ENCODE results near the gene EXOC4.
"Not testable (repeated sequence)": the region's sequence is repeated elsewhere in the genome, so short reads cannot be mapped to it uniquely, and the experiment has no call there.

EXOC4 gene

GRCh38 chr7:133853706-133854276 lies 600.9 kb downstream of the EXOC4 start:
- peak; percentile 25 for DNase-seq

DNA sequence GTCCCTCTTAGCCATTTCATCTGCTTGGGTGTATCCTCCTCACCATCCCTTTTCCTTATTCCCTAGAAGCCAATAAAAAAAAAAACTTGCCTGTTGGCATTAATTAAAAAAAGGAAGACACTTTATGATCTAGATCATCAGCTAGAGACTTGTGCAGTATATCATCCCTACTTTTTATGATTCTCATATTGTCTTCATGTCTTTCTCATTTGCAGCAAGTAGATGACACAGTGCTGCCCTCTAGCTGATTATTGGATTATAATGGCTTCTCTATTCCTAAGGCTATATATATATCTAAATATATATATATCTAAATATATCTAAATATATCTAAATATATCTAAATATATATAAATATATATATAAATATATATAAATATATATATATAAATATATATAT lies 601.9 kb downstream of the EXOC4 start:
- no peak for DNase-seq

DNA sequence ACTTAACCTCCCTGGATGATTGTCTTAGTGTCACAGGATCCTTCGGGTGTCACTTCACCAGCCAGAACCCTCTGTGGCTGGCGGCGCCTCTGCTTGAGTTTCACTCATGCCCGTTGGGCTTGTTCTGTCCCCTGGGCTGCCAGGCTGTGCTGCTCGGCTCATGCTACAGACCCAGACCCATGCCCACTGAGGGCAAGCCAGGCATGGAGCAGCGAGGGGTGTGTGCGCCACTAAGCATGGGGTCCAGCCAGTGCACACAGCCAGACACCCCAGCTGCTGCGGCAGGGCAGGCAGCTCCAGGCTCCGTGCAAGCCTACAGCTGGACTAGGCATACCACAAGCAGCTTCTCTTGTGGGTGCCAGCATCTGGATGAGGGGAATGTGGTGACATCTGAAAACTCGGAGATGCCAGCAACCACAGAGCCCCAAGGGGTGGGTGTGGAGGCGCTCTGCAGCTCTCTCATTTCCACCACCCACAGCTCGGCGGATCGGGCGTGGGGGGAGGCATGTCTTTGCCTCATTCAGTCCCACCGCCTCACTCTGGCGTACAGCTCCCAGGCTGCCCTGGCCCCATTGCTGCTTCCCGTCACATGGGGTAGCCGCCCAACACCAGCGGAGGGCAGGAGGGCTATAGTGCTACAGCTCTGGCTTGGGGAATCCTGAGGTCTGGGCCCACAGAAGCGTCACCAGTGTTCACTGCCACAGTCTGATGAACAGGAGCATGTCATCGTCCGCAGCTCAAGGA lies 604.7 kb downstream of the EXOC4 start:
- no peak for DNase-seq

- no peak for DNase-seq
Observed at GRCh38 chr7:133858311-133858710, 605.4 kb downstream of the EXOC4 start.

DNA sequence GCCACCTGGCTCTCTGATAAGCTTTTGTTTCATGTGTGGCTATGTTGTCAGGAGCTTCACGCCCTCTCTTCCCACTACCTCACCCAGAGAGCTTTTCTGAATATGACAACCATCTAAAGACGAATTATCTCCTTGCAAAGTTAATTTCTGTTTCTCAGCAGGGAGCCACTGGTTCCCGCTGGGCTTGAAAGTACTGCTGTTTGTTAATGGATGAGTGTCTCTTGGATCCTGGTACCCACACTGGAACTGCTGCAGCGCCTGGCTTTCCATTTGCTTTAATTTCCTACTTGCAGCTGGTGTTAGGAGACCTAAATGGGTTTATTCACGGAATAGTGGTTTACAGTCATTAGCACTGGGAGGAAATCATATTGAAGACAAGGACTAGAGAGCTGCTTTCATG lies 606.4 kb downstream of the EXOC4 start:
- DNase-seq, result no peak

DNA sequence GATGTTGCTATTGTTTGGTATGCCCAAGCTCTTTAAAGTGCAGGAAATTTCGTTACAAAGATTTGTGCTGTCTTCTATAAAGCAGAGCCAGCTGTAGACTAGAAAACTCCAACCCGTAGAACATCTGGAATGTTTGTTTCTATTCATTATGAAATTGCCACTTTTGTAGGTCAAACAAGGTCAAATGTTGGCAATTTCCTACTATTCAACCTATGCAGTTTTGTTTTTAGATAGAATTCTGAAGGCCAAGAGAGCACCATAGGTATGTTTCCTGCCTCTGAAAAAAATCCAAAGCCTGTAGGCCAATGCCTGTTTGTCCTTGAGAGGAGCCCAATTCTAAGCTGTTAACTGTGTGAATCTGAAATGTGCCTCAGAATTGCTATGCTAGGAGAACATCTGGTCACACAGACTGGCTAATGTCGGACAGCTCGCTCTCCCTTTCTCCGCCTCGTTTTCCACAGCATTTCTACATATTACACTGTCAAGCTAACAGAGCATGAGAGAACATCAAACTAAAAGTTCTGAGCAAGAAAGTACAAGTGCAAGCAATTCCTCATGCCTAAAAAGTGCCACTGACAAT lies 607.1 kb downstream of the EXOC4 start:
- DNase-seq, result no peak

- no peak for DNase-seq
Observed at GRCh38 chr7:133860628-133861335, 607.9 kb downstream of the EXOC4 start.

DNA sequence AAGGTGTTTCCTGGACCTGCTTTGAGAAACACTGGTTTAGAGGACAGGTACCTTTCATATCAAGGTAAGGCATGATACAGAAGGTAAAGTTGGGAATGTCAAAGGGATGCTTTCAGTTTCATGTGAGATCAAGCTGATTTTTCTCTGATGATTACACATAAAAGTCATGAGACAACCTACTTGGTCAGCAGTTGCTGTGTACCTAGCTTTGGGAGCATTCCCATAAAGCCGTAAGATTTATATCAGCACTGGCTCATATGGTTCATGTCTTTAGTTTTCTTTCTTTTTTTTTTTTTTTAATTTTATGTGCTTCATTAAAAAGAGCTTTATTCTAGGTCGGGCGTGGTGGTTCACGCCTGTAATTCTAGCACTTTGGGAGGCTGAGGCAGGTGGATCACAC lies 609.0 kb downstream of the EXOC4 start:
- no peak for DNase-seq

GRCh38 chr7:133863362-133864061 lies 610.6 kb downstream of the EXOC4 start:
- no peak for DNase-seq

DNA sequence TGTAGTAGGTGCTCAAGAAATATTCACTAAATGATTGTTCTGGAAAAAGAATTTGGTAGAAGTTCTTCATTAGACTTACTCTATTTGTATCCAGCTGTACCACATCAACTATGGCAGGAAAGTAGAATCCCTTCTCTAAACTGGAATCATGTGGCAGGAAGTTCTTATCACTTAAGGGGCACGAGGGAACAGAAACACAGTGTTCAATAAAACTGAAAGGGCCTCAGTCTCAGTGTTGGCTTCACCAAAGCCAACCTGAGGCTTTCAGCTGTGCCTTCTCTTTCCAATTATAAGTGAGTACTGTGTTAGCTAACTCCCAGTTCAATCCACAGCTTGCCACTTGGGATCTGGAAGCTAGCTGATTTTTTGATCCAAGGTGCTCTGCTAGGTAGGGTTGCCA lies 616.7 kb downstream of the EXOC4 start:
- no peak for DNase-seq

DNA sequence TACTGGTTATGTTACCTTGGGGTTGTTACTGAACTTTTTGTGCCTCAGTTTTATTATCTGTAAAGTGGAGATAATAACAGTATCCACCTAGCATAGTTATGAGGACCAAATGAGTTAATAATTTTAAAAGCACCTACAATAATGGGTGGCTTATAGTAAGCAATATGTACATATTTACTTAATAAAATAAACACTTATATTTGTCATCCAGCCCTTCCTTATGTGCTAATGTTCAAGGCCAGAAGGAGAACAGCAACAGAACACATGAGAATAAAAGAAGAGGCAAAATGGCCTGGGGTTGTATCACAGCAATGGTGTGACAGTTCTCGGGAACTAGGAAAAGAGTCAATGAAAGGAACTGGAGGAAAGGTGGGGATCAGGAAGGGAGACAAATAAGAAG lies 618.9 kb downstream of the EXOC4 start:
- no peak for DNase-seq

DNA sequence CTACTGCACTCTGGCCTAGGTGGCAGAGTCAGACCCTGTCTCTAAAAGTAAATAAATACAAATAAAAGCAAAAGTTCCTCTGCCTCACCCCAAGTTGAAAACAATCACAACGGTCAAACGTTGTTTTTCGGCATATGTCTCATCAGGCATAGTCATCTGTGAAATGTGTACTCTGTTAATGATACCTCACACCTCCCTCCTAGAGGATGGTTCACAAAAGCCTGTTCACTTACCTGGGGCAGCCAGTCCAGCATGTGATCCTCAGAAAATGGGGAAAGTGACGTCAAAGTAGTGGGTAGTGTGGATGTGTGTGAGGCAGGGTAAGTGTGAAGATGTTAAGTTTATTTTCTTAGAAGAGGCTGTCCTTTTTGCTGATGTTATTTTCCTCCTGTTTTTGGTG lies 620.3 kb downstream of the EXOC4 start:
- no peak for DNase-seq

DNA sequence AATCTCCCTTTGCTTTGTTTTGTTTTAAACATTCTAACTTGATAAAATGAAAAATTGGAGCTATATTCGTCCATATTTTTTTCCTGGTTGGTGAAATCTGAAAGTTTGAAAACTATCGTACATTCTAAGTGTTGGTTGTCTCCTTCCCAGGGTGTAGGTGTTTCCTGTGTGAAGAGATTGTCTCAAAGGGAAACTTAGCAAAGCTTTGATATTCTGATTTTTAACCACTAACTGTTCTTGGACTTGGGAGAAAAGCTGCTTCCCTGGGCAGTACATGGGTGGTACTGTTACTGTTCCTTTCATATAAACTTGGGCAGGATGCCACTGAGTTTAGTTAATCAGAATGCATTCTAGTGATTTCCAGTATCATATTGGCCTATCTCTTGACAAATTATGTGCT lies 620.8 kb downstream of the EXOC4 start:
- no peak for DNase-seq

DNA sequence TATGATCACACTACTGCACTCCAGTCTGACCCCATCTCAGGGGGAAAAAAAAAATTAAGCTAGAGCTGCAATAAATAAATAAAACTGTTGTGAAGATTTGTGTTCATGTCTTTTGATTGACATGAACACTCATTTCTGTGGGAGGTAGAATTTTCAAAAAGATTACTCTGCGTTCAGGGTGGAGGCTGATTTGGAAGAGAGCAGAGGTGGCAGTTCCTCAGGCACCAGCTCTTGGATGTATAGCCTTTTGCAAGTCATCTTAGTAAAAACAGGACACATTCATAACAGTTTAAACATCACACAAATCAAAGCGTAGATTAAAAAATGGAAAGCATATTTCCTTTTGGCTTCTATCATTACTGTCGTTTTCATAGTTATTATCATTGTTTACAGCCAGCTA lies 630.7 kb downstream of the EXOC4 start:
- DNase-seq, result no peak

DNA sequence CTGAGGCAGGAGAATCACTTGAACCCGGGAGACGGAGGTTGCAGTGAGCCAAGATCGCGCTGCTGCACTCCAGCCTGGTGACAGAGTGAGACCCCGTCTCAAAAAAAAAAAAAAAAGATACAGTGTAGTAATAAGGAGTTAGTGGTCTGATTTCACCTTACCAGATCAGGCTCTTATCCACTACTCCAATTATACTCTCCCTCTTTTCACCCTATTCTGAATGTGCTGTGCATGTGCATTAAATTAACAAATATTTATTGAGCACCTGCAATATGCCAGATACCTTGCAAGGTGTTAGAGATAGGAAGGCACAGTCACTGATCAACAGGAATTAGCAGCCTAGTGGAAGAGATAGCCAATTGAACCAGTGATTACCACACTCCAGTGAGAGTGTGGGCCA lies 632.3 kb downstream of the EXOC4 start:
- DNase-seq, result no peak

- no peak for DNase-seq
Observed at GRCh38 chr7:133886086-133886485, 633.2 kb downstream of the EXOC4 start.

DNA sequence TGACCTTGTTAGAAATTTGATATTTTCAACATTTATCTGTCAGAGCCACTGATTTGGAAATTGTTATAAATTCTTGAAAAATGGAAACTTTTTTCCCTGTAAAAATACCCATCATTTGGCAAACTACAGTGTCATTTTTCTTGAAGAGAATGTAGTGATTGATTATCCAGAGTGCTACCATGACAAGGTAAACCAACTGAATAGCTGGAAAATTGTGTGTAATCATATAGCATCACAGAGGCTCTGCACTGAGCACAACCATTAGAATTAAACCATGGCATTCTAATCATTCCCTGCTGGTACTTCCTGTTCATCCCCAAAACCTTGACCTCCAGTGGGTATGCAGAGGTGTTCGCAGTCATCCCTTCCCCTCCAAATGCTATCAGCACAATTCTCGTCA lies 633.9 kb downstream of the EXOC4 start:
- no peak for DNase-seq

- DNase-seq, result no peak
Observed at GRCh38 chr7:133887459-133887858, 634.6 kb downstream of the EXOC4 start.

DNA sequence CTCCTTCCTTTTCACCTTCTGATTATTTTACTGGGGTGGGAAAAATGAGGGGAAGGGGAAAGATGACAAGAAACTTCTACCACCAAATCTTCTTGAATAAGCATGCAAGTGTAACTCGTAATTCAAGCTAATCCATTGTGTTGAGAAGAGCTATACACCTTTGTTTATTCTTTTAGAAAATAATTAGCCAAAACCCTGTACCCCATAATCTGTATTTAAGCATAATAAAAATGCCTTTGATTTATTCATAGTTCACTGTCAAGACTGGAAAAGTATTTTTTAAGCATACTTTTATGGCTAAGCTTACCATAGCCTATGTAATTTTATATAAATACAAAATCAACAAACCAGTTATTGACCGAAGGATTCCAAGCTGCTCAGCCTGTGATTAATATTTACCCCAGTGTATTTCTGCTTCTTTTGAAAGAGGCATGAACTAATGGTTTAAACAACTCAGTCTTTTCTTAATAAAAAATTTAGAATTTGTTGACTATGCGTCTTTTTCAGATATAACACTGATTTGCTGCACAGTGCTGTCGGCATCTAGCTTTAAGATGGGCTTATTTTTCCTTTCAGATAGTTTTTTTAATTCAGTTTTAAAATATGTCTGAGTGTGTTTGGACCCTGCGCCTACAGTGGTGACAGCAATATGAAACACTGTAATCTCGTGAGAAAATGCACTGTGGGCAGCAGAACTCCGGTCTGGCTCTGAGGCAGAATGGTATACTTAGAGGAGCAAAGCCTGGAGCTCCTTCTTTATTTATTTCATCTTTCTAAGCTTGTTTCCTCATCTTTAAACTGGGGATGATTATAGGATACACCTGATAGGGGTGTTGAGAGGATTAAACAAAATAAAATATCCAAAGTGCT lies 635.4 kb downstream of the EXOC4 start:
- no peak for DNase-seq

DNA sequence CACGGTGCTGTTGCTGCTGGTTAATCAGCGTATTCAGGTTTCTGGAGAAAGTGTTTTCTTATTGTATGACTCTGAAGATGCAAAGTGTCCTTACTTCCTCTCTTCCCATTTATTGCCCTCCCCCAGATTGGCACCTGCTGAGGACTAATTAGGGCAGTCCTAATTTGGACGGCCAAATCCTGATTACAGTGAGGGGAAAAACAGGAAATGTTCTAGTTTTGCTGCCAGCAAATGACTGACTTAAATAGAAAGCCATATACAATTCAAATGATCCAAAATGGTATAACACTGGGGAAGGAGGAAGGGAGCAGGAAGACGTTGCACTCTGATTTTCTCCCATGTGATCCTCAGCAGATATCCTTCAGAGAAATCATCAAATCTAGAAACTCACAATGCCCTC lies 651.9 kb downstream of the EXOC4 start:
- DNase-seq, result no peak

DNA sequence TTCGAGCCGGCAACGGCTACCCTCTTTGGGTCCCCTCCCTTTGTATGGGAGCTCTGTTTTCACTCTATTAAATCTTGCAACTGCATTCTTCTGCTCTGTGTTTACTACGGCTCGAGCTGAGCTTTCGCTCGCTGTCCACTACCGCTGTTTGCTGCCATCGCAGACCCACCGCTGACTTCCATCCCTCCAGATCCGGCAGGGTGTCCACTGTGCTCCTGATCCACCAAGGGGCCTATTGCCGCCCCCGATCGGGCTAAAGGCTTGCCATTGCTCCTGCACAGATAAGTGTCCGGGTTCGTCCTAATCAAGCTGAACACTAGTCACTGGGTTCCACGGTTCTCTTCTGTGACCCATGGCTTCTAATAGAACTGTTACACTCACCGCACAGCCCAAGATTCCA lies 653.7 kb downstream of the EXOC4 start:
- not testable (repeated sequence) for DNase-seq

DNA sequence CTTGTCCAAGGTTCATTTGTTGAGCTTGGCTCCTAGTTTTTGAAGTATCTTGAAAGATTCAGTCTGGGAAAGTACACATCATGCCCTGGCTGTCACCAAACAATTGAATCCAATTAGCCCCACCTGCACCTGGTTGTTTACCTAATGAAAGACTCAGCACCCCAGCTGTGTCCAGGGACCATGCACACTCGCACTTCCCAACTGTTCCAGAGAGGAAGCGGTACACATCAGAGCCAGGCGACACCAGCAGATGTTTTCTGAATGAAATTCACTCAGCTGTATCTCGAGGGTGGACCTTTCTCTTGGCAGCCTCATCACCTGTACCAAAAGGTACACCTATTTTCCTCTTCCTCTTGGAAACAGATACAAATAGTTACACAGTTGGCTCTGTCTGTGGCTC lies 657.9 kb downstream of the EXOC4 start:
- no peak for DNase-seq

All from stimulated activated CD8-positive, alpha-beta memory T cell treated with anti-CD3 and anti-CD28 coated beads, Interleukin-4, amount 100 ng/mL, for 48 hours (primary cell).